Inflammatory macrophage treated with lipopolysaccharide for 4 hours (primary cell): ENCODE results near the gene HIGD2A.
"Not testable (repeated sequence)": the region's sequence is repeated elsewhere in the genome, so short reads cannot be mapped to it uniquely, and the experiment has no call there.

Experiments
- DNase-seq: peaks from one replicate; pipeline ENCODE4 v3.0.0-alpha.2; 2020

HIGD2A gene

DNA sequence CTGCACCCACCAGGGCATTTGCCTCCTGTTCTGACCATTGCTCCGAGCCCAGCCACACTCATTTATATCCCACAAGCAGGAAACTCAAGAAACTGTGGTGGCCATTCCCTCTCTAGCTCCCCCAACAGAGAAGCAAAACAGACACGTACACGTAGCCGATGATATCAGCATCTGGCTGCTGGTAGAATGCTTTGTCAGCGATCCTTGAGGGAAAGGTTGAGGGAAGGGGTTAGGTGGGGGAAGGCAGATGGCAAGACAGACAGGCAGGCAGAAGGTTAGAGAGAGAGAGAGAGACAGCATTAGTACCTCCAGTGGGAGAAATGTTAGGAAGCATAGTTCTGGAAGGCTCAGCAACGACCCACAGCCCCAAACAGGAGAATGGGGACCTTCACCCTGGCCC is 7.8 kb downstream of the HIGD2A start:
- DNase-seq, result no peak

GRCh38 chr5:176397736-176398420 is 9.3 kb downstream of the HIGD2A start:
- no peak for DNase-seq

- no peak for DNase-seq
Observed at GRCh38 chr5:176400382-176401156, 12.0 kb downstream of the HIGD2A start.

DNA sequence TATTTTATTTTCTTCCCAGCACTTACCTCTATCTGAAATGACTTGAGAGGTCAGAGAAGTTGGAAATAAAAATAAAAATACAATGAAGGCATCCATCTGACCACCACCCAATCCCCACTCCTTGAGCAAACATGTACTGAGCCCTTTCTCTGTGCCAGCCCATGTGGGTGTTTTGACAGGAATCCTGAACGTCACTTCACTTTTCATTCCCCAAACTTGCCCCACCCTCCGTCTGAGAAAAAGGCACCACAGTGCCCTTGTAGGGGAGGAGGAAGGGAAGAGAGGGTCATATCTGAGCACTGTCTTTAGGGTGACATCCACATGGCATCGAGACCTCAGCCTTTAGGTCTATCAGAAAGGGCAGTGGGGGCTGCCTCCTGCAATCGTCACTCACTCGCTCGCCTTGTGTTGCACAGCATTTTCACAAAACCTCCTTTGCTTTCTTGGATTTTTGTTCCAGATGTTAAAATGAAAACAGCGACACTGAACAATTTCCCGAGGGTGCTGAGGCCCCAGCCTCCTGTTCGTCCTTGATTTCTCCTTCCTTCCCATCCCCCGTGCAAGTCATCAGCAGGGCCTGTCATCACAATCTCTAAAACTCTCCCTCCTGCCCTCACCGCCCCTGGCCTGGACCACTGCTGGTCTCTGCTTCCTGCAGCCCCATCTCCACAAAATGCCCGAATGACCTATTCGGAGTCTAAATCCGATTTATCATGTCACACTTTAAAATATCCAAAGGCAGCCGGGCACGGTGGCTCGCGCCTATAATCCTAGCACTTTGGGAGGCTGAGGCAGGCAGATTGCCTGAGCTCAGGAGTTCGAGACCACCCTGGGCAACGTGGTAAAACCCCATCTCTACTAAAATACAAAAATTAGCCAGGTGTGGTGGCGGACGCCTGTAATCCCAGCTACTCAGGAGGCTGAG is 13.0 kb downstream of the HIGD2A start:
- no peak for DNase-seq

- no peak for DNase-seq
Observed at GRCh38 chr5:176405656-176406435, 17.3 kb downstream of the HIGD2A start.

- no peak for DNase-seq
Observed at GRCh38 chr5:176406436-176407052, 18.0 kb downstream of the HIGD2A start.

- no peak for DNase-seq
Observed at GRCh38 chr5:176407456-176408251, 19.1 kb downstream of the HIGD2A start.

- DNase-seq, result not testable (repeated sequence)
Observed at GRCh38 chr5:176408252-176408573, 19.7 kb downstream of the HIGD2A start.

GRCh38 chr5:176408590-176408989 is 20.0 kb downstream of the HIGD2A start:
- DNase-seq, result no peak

GRCh38 chr5:176409765-176410164 is 21.2 kb downstream of the HIGD2A start:
- DNase-seq, result no peak

DNA sequence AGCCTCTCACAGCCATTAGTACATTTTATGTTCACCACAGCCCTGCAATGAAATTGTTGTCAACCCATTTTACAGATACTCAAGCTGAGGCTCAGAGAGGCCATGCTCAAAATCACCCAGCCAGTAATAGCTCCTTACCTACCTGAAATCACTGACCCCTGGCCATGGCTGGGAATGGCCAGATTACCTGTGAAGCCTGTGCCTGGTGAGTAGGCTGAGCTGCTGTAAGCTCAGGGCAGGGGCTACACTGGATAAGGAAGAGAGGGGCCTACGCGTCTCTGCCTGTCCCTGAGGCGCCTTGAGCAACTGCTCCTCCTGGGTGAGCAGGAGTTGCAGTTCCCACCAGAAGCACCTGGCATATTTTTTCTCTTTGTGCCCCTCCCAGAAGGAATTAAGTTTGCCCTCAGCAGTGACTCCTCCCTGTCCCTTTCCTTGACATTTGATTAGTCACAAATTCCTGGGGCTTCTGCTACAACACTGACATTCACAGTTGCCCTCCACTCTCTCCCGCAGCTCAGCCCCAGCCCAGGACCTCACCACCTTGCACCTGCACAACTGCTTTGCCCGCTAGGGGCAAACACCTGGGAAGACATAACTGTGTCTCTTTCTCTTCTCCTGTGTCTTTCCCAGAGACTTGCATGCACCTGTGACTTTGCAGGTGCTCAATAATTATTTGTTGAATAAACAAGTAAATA is 22.1 kb downstream of the HIGD2A start:
- no peak for DNase-seq

DNA sequence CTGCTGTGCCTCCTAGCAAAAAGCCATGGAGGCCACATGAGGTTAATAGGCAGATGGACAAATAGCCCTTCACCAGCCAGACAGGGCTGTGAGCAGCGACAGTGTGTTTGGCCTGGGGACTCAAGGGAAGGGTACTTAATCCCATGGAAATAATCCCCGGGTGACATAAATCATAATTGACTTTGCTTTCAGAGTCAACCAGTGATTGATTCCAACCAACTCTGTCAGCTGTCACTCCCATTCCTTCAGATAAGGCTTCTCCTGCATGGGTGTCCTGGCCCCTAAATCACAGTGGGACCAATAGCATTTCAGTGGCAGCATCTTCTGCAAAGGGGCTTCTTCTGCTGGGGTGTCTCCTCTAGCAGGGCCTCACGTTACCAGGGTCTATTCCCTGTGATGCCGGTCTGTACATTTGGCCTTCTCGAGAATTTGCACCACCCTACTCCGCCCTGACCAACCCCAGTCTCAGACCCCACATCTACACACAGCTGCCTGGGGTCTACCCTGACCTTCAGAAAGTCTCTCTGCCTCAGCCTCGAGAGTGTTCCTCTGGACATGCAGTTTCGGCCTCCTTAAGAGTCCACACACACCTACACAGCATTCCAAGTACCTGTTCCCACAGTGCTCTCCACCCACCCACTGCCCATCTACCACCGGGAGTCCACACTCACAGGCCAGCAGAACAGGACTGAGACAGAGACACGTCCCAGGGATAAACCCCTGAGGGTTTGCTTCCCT is 24.1 kb downstream of the HIGD2A start:
- DNase-seq, result no peak

DNA sequence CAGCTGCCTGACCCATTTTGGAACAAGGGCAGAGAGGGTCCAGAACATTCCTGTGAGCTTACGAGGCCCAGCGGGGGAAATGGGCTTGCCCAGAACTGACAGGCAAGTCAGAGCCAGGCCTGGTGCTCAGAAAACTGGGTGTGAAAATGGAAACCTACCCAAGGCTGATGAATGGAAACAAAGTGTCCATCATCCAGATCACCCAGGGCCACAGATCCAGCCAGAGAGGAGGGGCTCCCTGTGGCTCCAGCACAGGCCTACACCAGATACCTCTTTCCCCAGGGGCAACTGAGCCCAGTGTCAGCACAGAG is 24.7 kb downstream of the HIGD2A start:
- DNase-seq, result no peak

DNA sequence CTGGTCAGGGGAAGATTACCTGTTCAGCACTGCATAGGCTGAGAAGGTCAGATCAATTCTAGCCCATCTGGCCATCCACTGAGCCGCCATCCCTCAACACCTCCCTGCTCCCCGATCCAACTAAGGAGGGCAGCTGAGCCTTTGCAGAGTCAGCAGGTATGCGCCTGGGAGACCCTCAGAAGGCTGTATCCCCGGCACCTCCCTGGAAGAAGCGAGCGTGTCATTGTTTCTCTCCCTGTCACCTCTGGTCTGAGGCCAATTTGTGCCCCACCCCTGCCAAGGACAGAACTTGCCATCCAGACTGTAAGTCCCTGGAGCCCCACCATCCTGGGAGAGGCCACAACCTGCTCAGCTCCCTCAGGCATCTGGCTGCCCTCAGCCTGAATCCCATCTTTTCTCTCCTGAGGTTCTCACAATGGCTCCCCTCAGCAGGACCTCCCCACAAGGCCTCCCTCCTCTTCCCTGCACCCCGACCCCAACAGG is 25.2 kb downstream of the HIGD2A start:
- DNase-seq, result no peak

GRCh38 chr5:176414704-176415103 is 26.2 kb downstream of the HIGD2A start:
- DNase-seq, result no peak

GRCh38 chr5:176415240-176415951 is 26.8 kb downstream of the HIGD2A start:
- DNase-seq, result no peak

GRCh38 chr5:176415952-176416924 is 27.7 kb downstream of the HIGD2A start, which contains the start of gene CLTB:
CLTB (minus strand) TSS chr5:176416539; CDS start chr5:176416363, 176 bp downstream.
- peak; percentile 89 for DNase-seq

DNA sequence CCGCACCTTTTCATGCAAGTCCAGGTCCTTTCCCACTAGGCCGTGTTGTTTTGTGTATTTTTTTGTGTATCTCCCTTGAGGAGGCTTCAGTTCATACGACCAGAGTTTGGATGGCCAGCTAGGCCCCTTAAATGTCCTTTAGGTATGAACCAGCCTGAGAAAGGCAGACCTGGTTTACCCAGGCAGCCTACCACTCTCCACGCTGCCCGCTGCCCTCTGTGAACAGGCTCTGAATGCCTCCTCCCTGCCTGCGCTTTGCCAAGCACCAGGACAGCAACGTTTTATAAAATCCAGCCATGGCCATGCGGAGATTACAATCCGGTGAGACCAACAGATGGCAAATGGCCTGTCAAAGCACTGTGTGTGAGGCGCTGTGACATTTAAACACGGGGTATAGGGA is 28.4 kb downstream of the HIGD2A start:
- no peak for DNase-seq
